ENCODE data around the gene SIGLEC9. TPM values are rescaled to one million over a fixed set of nuclear protein-coding genes. Genes with fewer than 3 reads are reported as not detected.

The SIGLEC9 gene
- total RNA-seq, 4 donors from 2014 or later, result 5.5 to 34.7 (median 11.3) TPM

DNA sequence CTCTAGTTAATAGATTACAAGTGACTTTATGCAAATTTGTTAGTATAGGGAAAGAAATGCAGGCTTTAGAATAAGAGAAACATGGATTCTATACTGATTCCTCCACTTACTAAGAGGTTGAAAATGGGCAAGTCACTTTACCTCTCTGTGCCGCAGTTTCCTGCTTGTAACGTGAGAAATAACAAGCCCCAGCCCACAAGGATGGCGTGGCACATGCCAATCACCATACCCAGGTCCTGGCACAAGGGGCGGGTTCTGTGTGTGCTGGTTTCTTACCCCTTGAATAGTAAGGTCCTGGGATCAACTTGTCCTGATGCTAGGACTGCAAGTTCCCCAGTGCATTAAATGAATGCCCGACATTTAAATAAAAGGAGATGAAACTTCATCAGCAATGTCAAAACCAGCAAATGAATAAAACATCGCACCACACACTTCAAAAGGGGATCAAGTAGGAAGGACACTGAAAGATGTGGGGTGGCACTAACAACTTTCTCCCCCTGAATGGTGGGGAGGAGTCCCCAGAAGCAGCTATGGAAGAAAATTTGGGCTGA, 7.9 kb upstream of the SIGLEC9 start:
- TF ChIP-seq, protein P1, sequence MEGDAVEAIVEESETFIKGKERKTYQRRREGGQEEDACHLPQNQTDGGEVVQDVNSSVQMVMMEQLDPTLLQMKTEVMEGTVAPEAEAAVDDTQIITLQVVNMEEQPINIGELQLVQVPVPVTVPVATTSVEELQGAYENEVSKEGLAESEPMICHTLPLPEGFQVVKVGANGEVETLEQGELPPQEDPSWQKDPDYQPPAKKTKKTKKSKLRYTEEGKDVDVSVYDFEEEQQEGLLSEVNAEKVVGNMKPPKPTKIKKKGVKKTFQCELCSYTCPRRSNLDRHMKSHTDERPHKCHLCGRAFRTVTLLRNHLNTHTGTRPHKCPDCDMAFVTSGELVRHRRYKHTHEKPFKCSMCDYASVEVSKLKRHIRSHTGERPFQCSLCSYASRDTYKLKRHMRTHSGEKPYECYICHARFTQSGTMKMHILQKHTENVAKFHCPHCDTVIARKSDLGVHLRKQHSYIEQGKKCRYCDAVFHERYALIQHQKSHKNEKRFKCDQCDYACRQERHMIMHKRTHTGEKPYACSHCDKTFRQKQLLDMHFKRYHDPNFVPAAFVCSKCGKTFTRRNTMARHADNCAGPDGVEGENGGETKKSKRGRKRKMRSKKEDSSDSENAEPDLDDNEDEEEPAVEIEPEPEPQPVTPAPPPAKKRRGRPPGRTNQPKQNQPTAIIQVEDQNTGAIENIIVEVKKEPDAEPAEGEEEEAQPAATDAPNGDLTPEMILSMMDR (IDR thresholded peaks at IDR 0.05; ENCODE audit: low read depth), result no peak

DNA sequence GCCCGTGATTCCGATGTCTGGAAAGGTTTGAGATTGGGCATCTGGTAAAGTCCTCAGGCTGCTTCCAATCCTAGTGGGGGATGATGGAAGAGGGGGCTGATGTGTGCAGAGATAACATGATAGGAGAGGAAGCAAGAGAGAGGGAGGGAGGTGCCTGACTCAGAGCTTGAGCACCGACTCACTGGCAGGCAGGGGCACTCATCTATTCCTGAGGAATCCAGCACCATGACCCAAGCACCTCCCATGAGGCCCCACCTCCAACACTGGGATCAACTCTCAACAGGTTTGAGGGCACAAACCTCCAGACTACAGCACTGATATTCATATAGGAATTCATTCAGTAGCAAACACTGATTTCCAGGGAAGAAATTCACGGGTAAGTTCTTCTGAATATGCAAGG, 5.6 kb upstream of the SIGLEC9 start:
- TF ChIP-seq, protein P1 (IDR thresholded peaks at IDR 0.05; ENCODE audit: low read depth), result no peak

DNA sequence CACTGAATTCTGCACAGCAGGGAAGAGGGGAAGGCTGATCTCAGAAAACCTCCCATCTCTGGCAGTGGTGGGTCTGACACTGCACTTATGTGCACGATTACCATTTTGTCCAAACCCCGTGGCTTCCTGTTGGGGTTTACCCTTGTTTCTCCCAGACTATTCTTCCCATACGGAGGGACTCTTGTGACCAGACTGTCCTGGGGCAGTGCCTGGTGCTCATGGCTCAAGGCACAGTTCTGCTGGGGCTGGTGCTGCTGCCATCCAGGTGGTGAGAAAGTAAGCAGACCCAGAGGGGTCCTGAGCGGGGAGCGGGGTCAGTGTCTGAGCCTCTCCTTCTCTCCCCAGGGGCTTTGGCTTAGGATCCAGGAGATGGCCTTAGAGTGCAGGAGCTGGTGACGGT, 5.1 kb upstream of the SIGLEC9 start:
- TF ChIP-seq, protein P1 (IDR thresholded peaks at IDR 0.05; ENCODE audit: low read depth), result no peak

DNA sequence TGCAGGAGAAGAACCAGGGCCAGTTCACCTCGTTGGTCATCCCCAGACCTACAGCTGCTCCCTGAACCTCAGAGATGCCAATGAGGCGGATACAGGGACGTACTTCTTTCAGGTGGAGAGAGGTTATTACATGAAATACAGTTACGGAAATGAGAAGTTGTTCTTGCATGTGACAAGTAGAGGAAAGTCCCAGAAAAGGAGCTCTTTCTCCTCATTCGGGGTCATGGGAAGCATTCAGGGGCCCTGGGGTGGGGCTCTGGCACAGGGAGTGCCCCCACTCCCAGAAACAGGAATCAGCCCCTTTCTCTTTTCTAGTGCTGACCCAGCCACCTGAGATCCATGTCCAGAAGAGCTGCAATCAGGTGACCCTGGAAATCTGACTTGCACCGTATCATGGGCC, 4.5 kb upstream of the SIGLEC9 start:
- TF ChIP-seq, protein P1 (IDR thresholded peaks at IDR 0.05; ENCODE audit: low read depth), result no peak

DNA sequence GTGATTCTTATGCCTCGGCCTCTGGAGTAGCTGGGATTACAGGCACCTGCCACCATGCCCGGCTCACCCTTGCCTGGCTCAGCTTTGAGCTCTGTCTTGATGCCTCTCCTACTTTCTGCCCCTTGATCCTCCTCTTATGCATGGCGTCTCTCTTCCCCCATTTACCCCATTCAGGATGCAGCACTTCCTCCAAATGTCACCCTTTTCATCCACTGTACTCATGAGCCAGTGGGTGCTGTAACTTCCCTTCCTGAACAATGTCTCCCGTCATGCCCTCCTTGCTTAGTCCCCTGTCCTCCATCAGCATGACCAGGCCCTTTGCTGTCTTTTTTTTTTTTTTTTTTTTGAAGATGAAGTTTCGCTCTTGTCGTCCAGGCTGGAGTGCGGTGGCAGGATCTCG, 3.4 kb upstream of the SIGLEC9 start:
- TF ChIP-seq, protein P1 (IDR thresholded peaks at IDR 0.05; ENCODE audit: low read depth), result no peak

DNA sequence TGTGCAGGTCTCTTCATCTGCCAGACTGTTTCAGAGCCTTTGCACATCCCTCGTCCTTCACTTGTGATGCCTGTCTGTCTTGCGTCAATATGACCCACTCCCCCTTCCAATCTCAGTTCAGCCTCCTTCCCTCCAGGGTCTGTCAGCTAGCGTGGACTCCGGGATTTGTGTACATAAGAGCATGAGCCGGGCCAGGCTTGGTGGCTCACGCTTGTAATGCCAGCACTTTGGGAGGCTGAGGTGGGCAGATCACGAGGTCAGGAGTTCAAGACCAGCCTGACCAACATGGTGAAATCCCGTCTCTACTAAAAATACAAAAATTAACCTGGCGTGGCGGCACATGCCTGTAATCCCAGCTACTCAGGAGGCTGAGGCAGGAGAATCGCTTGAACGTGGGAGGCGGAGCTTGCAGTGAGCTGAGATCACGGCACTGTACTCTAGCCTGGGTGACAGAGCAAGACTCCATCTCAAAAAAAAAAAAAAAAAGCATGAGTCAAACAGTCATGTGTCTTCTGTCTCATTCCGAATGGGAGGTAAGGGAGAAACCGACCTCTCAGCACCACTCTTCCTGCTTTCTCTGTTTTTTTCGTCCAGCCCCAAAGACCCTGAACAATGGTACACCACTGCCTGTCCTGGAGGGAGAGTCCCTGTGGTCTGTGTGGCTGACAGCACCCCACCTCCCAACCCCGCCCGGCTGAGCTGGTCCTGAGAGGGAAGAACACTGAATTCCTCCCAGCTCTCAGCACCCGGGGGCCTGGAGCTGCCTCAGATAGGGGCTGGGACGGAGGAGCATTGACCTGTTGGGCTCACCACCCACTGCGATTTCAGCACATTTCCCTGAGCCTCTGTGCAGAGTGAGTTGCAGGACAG, 2.4 kb upstream of the SIGLEC9 start:
- TF ChIP-seq, protein P1 (IDR thresholded peaks at IDR 0.05; ENCODE audit: low read depth), result no peak

DNA sequence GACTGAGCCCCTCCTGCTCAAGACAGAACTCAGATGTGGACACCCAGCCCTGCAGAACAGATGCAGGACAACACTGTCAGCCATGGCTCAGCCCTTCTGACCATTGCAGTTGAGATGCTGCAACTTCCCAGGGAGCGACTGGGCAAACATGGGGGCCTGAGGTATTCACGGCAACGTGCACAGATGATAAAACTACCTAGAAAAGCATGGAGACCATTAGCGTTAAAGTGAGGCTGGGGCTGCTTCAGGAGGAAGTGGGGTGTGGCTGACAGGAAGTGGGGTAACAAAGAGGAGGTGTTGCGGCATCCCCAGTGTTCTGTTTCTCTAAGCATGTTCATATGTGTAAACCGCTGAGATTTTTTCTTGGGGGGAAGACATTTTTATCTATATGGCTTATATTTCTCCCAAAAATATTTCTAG, 1.3 kb upstream of the SIGLEC9 start:
- TF ChIP-seq, protein P1 (IDR thresholded peaks at IDR 0.05; ENCODE audit: low read depth), result no peak
